Suppressor macrophage treated with lipopolysaccharide for 1 hour (primary cell): ENCODE data around the gene PTPRD.

ENCODE experiments used
- DNase-seq, 3 donors: peaks; one replicate each; pipeline ENCODE4 v3.0.0-alpha.2; 2020 to 2022

Gene PTPRD

DNA sequence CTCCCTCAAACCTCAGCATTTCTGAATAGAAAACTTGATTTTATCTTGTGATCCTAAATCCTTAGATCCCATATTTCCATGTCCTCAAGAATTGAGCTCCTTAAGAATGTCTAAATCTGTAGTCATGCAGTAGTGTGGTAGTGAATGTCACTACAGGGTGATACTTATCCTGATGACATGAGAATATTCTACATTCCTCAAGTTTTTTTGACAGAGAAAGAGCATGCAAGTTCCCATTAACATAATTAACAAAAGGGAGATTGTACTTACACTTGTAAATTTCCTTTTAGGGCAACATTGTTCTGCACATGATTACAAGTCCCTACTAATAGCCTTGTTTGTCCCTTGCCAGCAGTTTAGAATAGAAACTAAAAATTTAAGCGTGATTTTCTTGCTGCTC lies 352.3 kb downstream of the PTPRD start:
- no peak for DNase-seq

DNA sequence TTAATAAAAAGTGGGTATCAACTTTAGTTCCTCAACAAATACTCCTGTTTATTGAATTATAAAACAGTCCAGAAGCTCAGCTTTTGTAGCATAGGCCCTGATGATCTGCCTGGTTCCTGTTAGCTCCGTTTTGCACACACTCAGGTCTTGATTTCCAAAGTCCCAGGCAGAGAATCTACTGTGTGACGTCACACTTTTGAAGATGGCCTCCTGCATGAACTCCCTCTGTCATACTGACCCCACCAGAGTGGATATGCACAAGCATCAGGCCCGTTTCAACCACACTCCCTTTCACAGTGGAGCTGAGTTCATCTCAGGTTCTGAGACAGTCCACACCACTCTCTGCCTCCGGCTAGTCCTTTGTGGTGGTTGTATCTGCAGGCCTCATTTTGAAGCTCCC lies 353.1 kb downstream of the PTPRD start:
- DNase-seq, result no peak

DNA sequence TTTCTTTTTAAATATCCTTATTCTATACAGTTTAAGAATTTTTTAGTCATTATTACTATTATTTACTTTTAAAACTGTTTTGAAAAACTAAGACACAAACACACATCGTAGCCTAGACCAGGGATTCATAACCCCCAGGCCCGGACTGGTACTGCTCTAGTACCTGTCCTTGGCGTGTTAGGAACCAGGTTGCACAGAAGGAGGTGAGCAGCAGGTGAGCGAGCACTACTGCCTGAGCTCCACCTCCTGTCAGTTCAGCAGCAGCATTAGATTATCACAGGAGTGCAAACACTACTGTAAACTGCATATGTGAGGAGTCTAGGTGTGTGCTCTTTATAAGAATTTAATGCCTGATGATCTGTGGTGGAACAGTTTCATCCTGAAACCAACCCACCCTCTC lies 357.0 kb downstream of the PTPRD start:
- DNase-seq, result no peak

DNA sequence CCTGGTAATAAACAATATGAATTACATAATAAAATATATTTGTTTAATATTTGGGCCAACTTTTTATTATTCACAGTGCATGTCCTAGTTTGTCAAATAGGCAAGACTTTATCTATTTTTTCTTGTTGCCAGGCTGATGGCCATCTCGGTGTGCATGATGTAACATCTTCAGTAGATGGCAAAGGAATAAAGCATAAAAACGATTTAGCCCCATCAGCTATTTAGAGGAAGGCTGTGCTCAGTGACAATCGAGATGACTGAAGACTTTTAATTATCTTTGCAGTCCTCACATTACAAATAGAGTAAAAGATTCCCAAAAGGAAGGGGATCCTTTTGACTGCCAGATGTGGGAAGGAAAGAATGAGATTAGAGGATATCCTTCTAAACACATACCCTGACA lies 358.5 kb downstream of the PTPRD start:
- no peak for DNase-seq

DNA sequence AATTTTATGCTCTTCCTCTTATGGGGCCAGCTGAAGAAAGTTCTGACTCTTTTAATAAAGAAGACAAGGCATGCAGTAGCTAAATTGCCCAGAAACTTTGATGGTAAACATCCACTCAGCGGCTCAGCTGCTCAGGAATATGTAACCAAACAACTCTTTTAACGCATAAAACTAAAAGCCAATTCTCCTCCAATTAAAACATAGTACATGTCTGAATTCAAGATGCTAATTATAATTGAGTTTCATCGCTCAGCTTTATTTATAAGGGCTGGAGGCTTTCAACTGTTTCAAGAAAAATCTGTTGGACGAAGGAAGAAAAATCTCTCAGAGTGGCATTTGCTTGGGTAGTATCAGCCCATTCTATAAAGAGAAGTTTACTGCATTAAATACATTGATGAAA lies 359.5 kb downstream of the PTPRD start:
- no peak for DNase-seq

DNA sequence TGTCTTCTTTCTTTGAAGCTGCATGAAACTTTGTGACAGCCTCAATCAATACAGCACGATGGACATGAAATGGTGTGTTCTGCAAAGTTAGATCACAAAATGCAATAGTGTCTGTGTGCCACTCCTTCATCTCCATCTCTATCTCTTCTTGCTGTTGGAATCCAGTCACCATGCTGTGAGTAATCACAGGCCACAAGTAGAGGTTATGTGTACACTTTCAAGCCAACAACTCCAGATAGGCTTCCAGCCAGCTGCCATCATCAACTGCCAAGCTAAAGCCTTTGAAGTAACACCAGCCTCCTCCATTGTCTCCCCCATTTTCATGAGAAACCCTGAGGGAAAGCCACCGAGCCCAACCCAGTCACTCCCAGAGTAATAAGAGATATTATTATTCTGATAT lies 360.6 kb downstream of the PTPRD start:
- no peak for DNase-seq

DNA sequence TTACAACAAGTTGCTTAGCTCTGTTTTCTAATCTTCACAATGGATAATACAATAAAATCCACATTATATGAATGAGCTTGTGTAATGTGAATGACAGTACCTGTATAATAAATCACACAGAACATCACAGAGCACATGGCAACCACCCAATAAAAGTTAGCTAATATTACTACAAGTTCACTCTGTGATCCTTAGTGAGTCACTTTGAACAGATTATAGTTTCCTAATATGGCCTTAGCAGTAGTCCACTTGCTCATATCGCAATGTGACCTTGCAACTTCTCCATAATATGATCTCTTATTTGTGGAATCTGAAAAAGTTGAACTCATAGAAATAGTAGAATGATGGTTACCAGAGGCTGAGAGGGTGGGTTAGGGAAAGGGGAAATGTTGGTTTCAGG lies 361.3 kb downstream of the PTPRD start:
- no peak for DNase-seq

DNA sequence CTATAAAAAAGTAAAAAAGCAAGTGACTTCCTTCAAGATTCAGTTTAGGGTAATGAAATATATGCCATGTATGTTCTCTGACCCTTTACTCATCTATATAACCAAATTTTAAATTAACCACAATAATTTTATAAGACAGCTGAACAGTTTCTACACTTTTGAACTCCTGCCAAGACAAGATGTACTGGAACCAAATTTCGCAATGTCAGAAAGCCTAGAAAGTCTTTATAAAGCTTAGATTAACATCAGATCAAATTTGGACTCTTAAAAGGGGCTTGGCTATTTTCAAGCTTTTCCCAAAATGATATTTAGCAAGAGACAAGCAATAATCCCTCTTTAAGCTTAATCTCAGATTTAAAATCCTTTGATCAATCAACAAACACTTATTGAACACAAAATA lies 362.6 kb downstream of the PTPRD start:
- no peak for DNase-seq

DNA sequence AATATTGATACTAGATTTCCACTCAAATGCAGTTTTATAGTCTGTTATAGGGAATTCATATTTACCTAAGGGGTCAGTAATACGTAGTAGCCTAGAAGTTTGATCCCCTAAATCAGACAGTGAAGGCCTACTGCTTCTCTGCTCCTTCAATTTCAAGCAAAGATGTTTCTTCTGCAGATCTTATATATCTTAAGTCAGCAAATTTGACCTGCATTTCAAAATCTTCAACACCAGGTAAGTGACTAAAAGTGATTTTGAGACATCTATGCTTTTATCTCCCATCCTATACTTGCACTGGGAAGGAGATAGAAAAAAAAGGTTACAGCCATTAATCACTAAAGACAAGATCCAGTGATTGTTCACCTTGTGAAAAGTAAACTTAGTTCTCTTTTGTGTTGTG lies 363.9 kb downstream of the PTPRD start:
- no peak for DNase-seq

DNA sequence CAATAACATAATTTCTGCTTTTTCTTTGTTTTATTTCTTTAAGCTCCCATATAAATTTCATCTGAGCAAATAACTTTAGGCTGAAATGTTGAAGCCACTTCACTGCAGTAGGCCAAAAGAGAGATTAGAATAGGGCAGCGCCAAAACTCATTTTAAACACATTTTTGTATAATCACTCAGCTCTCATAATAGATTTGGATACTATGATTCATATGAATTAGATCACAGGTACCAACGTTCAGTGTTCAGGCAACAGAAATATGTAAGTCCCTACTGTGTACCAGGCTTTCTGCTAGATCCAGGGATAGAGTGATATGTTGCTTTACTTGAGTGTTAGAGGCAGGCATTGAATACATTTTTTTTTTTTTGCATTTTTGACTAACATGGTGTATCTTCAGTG lies 370.5 kb downstream of the PTPRD start:
- DNase-seq, result no peak

DNA sequence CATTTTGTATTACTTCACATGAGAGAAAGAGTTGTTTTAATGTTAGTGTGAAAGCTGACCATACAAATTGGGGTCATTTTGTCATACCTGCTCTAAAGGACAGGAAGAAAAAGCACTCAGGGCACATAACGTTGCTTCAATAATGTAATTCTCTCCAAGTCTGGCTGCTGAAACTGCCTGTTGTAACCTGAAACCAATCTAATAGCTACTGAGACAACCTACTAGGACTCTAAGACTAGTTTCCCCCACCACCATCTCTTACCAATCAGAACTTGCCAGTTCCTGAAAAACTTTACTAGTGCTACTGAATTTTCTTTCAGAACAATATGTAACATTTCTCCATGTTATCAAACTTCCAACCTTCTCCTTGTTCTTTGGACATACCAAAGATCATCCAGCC lies 374.7 kb downstream of the PTPRD start:
- no peak for DNase-seq

DNA sequence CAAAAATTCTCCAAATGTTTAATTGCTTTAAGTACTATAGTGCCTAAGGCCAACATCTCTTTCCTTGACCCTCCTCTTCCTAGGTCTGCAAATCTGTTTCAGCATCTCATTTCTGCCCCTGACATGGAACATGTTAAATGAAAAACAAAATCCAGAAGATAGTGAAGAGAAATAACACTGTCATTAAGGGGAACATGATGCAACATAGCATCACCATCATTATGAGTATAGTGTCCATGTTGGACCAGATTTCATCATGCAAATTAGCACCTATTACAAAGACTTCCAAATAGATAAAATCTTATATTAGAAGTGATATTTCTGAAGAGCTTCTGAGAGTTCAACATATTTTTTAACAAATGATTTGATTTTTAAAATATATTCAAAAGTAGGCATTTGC lies 375.2 kb downstream of the PTPRD start:
- DNase-seq, result no peak

DNA sequence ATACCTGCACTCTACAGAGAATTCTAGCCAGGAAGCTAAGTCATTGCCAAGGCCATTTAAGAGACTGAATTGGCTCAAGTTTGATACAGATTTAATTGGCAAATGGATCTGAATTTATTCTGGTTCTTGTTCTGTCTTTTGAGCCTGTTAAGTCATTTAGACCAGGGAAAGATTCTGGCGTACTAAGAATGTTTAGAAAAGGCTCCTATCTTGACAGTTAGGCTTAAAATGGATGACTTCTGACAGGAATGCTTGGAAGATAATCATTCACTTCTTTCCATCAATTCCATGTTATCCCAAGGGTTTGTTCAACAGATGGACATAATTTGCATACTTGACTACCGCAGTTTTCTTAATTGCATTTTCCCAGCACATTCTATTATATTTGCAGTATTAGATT lies 376.6 kb downstream of the PTPRD start:
- no peak for DNase-seq

DNA sequence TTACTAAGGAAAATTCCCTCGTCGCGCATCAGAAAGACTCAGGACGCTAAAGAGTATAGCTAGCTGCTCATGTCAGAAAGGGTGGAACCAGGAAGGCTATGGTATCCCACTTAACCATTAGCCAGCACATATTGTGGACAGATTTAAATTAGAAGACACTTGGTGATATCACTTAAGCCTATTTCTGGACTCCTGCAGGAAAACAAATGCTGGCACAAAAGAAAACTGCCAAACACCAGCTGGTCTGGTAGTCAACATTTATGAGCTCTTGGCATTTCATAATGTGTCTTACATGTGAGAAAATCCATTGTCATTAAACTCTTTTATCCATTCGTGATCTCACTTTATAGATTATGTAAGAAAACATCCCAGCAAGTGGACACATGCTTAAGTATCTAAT lies 377.4 kb downstream of the PTPRD start:
- no peak for DNase-seq

DNA sequence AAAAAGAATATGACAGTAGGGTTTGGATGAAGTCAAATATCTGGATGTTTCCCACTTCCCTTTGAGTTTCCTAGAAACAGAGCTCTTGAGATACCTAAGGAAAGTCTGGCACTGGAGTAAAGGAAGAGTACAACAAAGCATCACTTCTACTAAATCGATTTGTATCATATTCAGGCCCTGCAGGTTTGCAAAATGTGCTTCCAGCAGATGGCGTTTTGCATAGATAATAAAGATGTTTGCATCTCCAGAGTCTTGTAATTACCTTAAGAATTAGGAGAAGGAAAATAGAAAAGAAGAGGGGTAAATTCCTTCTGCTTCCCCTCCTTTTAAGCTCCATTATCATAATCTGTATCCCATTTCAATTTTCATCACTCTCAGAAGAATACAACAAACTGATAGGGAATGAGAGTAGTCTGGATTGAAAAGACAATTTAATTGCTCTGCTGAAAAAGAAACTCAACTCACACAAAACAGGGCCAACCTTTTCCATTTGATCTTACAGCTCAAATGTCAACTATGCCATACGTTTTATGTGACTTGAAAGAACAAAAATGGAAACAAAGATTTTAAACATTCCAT lies 380.4 kb downstream of the PTPRD start:
- no peak for DNase-seq

DNA sequence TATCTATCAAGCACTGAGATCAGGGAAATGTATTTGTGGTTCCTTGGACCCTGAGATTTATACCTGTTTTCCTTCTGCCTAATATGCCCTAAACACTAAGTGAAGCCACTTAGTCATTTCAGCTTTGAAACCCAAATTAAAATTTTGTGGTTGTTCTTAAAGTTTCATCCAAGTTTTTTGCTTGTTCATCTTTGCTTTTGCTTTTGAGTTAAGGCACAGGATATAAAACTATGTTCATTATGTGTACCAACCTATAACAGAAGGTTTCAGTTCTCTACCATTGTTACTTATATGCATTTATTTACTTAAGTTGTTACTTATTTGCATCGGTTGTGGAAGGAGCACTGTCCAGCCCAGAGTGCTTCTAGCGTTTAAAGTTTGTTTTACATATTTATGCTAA lies 382.3 kb downstream of the PTPRD start:
- DNase-seq, result no peak

DNA sequence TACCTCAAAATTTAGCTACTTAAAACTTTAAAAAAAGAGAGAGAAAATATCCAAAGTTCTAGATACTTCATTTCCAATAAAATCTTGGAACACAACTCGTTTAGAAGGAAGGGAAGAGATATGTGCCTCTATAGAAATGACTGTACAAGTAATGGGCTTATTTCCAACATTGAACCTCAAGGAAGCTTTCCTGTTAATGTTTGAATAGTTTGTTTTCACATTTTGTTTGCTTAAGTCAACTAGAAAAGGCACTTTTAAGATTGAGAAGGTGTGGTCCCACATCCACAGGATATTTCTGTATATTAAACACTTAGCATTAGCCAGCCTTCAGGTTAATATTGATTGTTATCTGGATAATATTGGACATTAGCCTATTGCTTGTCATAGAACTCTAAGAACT lies 384.7 kb downstream of the PTPRD start:
- no peak for DNase-seq

DNA sequence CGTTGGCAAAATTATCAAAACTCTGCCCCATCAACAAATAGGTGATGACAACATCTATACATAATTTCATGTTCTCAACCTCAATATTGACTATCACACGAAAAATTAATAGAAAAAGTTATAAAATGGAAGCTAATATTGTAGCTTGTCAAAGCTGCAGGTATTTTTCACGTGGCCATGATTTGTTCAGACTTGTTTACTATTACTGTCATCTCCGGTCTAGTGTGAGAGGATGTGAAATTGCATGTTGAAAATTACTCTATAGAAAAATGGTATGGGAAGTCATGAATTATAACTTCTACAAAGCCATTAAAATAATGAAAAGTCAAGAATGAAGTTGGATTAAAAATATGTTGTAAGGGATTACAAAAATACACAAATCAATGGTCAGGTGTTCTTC lies 385.8 kb downstream of the PTPRD start:
- no peak for DNase-seq

DNA sequence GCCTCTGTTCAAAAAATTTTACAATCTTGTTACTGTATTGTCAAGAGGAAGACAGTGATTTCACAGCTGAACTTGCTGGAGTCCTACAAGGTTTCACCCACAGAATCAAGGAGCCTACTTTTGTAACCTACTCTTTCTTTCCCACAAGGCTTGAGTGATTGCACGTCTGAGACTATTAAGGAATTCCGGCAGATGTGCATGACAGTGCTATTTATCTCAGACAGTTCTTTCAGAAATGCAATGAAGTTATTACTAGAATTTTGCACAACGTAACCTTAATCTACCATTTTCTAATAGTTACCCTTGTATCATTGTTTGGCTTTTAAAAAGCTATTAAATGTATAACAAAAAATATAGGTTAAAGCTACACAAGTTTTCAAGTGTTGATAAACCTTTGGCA lies 400.1 kb downstream of the PTPRD start:
- no peak for DNase-seq

DNA sequence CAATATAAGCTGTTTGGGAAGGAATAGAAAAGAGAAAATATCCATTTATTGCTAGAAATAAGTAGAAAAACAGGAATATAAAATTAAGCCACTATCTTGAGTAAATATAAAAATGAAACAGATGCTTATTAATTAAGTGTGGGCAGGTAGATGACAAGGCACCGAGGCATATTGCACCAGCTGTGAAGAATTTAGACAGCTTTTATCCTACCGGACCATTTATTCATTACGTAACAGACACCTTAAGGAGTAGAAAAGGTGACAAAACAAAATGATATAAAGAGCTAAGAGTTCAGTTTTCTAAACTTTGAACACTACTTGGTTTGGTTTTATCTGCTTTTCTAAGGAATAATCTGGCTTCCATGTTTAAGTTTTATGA lies 404.1 kb downstream of the PTPRD start:
- no peak for DNase-seq

DNA sequence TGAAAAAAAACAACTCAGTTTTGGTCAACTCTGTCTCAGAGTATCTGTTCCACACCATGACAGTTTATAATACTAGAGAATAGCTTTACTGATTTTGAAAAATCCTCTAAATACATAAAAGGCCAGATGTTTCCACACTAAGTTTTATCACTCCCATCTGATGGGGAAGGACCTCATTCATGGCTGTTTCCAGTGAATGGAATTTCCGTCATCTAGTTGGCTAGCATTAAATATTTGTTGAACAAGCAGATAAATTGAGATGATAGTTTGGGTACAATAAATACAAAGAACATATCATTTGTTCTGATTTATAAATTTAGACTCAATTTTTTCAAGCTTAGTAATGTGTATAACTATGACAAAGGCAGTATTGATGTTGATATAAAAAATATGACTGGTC lies 408.5 kb downstream of the PTPRD start:
- no peak for DNase-seq

DNA sequence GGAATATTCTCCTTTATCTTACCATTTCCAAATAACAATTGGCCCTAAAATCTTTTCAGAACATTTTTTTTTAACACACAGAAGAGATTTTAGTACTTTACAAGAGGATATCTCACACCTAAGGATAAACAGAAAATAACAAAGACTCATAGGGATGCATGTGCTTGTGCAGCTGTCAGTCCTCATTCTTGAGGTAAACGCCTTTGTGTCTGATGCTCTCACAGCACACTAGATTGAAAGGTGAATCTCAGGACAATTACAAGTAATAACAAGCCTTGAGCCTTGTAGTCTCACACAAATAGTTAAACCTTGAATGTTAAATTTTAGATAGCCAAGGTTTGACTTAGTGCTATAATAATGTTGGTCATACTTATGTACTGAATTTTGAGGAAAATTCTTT lies 439.2 kb downstream of the PTPRD start:
- DNase-seq, result no peak

DNA sequence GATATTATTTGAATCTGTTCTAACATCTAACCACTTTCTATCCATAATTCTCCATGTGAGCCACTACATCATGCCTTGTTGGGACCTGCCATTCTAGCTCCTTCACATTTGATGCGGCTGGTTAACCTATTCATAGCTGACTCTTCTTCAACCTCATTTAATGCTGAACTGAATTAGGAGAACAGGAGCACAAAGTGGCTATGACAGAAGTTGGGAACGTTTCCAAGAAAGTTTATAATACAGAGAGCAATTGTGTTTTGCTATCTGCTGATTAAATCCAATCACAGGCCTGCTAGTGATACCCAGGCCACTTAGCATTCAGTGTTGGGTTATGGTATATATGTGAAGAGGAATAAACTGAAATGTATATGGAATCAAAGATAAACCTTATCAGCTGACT lies 440.3 kb downstream of the PTPRD start:
- DNase-seq, result no peak

DNA sequence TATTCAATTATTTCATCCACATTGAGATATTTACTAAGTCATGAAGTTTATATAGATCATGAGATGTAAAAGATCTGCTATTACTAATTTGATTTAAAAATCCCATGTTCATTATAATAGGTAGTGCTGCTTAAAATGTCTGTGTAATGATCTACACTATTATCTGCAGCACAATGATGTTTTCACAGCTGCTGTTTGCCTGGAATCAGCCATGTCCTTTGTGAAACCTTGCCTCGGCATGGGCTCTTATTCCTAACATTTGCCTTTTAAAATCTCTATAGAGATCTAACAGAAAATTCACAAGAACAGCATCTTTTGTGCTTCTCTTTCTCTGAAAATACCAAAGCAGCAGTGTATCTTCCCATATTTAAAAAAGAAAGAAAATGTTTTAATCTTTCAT lies 444.6 kb downstream of the PTPRD start:
- DNase-seq, result no peak

DNA sequence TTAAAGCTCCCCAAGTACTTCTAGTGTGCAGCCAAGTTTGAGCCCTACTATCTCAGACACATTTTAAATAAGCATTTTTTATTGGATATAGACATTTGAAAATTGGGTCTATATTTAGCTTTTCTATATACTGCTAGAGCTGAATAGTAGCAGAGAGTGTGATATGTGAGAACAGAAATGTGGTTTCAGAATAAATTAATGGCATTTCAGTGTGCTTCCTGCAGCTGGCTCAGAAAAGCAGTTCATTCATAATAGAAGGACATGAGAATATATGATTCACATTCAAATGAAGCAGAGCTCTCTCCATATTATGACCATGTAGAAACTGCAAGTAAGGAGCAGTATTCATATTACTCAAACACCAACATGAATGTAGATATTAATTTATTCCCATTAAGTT lies 464.0 kb downstream of the PTPRD start:
- no peak for DNase-seq
